HCT116 (cell line): ENCODE data around the gene TXLNG.

Experiments used
- SP1 ChIP-seq: IDR thresholded peaks from 2 replicates; pipeline ENCODE4 v1.6.1; 2012; ENCODE audit warnings: low read depth
- TF ChIP-seq, protein P1 (sequence below): IDR thresholded peaks from 2 replicates; pipeline ENCODE4 v1.6.1; 2012; ENCODE audit warnings: low read depth
- TF ChIP-seq, protein P2 (sequence below), 3 experiments: fragments of 200-600 bp in 1 of 3; sonication (generic) in 1 of 3; IDR thresholded peaks in 2 of 3; conservative IDR thresholded peaks in 1 of 3; 2 replicates each; pipeline ENCODE4 v1.5.1; 2012 to 2017; ENCODE audit warnings: low read depth in 2 of 3, low read length in 2 of 3, antibody characterized with exemption in 1 of 3, borderline replicate concordance in 1 of 3, control low read depth in 1 of 3, mild to moderate bottlenecking in 1 of 3, mixed read lengths in 1 of 3, mixed run types in 1 of 3, moderate library complexity in 1 of 3; ENCODE audit not compliant: insufficient read depth in 1 of 3

DNA sequence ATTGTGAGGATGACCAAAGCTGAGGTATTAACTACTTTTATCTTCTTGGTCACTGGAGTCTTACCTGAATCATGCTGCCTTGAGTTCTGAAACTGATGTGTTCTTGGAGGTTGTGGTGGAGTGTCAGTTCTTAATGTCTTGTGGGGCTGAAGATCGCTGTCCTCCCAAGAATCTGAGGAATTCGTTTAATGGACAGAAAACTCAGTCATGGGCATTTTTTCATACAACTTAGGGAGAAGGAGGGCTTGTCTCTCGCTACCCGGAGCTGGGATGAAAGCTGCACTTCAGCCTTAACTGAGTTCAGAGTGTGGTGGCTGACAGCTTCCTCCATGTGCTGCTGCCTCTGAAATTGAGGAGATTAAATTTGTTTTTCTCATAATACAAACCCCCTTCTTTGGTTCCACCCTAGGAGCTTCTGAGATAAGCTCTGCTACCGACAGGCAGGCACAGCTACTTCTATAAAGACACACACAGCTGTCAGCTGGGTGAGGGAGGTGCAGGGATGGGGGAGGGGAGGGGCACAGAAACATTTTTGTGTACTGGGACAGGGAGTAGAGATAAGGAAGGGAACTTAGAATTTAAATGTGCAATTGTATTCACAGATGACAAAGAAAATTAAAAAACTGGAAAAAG is 53.1 kb downstream of the TXLNG start:
- TF ChIP-seq, protein P1, sequence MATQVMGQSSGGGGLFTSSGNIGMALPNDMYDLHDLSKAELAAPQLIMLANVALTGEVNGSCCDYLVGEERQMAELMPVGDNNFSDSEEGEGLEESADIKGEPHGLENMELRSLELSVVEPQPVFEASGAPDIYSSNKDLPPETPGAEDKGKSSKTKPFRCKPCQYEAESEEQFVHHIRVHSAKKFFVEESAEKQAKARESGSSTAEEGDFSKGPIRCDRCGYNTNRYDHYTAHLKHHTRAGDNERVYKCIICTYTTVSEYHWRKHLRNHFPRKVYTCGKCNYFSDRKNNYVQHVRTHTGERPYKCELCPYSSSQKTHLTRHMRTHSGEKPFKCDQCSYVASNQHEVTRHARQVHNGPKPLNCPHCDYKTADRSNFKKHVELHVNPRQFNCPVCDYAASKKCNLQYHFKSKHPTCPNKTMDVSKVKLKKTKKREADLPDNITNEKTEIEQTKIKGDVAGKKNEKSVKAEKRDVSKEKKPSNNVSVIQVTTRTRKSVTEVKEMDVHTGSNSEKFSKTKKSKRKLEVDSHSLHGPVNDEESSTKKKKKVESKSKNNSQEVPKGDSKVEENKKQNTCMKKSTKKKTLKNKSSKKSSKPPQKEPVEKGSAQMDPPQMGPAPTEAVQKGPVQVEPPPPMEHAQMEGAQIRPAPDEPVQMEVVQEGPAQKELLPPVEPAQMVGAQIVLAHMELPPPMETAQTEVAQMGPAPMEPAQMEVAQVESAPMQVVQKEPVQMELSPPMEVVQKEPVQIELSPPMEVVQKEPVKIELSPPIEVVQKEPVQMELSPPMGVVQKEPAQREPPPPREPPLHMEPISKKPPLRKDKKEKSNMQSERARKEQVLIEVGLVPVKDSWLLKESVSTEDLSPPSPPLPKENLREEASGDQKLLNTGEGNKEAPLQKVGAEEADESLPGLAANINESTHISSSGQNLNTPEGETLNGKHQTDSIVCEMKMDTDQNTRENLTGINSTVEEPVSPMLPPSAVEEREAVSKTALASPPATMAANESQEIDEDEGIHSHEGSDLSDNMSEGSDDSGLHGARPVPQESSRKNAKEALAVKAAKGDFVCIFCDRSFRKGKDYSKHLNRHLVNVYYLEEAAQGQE = no peak
- TF ChIP-seq SP1 = no peak
- TF ChIP-seq, protein P2, sequence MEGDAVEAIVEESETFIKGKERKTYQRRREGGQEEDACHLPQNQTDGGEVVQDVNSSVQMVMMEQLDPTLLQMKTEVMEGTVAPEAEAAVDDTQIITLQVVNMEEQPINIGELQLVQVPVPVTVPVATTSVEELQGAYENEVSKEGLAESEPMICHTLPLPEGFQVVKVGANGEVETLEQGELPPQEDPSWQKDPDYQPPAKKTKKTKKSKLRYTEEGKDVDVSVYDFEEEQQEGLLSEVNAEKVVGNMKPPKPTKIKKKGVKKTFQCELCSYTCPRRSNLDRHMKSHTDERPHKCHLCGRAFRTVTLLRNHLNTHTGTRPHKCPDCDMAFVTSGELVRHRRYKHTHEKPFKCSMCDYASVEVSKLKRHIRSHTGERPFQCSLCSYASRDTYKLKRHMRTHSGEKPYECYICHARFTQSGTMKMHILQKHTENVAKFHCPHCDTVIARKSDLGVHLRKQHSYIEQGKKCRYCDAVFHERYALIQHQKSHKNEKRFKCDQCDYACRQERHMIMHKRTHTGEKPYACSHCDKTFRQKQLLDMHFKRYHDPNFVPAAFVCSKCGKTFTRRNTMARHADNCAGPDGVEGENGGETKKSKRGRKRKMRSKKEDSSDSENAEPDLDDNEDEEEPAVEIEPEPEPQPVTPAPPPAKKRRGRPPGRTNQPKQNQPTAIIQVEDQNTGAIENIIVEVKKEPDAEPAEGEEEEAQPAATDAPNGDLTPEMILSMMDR (IDR thresholded peaks at IDR 0.05 in 2 of 3, conservative IDR thresholded peaks at IDR 0.05 in 1 of 3; ENCODE audit: borderline replicate concordance in 1 of 3, insufficient read depth in 1 of 3, low read depth in 2 of 3, low read length in 2 of 3) = no peak
